Osteocyte (in vitro differentiated cells): ENCODE data around the gene KIF16B. TPM values are rescaled to one million over a fixed set of nuclear protein-coding genes. Genes with fewer than 3 reads are reported as not detected.
A peak's percentile ranks its signal among the peaks of the same experiment; 100 is the strongest.
"Not testable (repeated sequence)": the region's sequence is repeated elsewhere in the genome, so short reads cannot be mapped to it uniquely, and the experiment has no call there.

Experiments used
- DNase-seq: peaks from one replicate; pipeline ENCODE4 v3.0.0; 2021; ENCODE audit warnings: mixed read lengths; ENCODE audit not compliant: unreplicated experiment; ENCODE audit errors: extremely low spot score
- H3K27ac Mint-ChIP-seq: one replicate; pipeline ENCODE4 v1.8.0; 2021; ENCODE audit warnings: mild to moderate bottlenecking, mixed read lengths; ENCODE audit not compliant: unreplicated experiment
- H3K27me3 Mint-ChIP-seq: one replicate; pipeline ENCODE4 v1.8.0; 2021; ENCODE audit warnings: mixed read lengths; ENCODE audit not compliant: unreplicated experiment
- H3K36me3 Mint-ChIP-seq: one replicate; pipeline ENCODE4 v1.8.0; 2021; ENCODE audit warnings: mixed read lengths; ENCODE audit not compliant: unreplicated experiment
- H3K4me1 Mint-ChIP-seq: one replicate; pipeline ENCODE4 v1.8.0; 2021; ENCODE audit warnings: mixed read lengths; ENCODE audit not compliant: unreplicated experiment
- H3K4me3 Mint-ChIP-seq: one replicate; pipeline ENCODE4 v1.8.0; 2021; ENCODE audit warnings: mild to moderate bottlenecking, moderate library complexity, mixed read lengths; ENCODE audit not compliant: unreplicated experiment
- H3K9me3 Mint-ChIP-seq: one replicate; pipeline ENCODE4 v1.8.0; 2021; ENCODE audit warnings: mixed read lengths; ENCODE audit not compliant: unreplicated experiment
- CTCF ChIP-seq: fragments of 200-600 bp; sonication (generic); IDR thresholded peaks from 2 replicates; pipeline ENCODE4 v1.5.0; 2021; ENCODE audit warnings: antibody characterized with exemption, mild to moderate bottlenecking, moderate library complexity
- total RNA-seq: library from RNA; stranded (reverse); gene quantifications from 2 replicates; pipeline ENCODE4 v1.2.1, GENCODE V29; 2021

KIF16B gene
- total RNA-seq, 1 donor from 2014 or later = 10.2 TPM

GRCh38 chr20:16263582-16263981 lies 309.7 kb downstream of the KIF16B start:
- Mint-ChIP-seq H3K9me3 (peaks cover 20% of the 10 kb centered on the region), H3K36me3 (no peaks in the 10 kb centered on the region), H3K4me1 (no peaks in the 10 kb centered on the region), H3K27me3 (no peaks in the 10 kb centered on the region), H3K27ac (no peak overlapping the region), H3K4me3 (no peak overlapping the region)
- DNase-seq = peak; percentile 68
- TF ChIP-seq CTCF = no peak

GRCh38 chr20:16262594-16262993 lies 310.7 kb downstream of the KIF16B start:
- no peak for TF ChIP-seq CTCF
- no peak for DNase-seq
- H3K36me3 Mint-ChIP-seq = no peaks in the 10 kb centered on the region
- H3K4me3 Mint-ChIP-seq = no peak overlapping the region
- no peak overlapping the region for H3K27ac Mint-ChIP-seq
- peaks cover 20% of the 10 kb centered on the region for H3K9me3 Mint-ChIP-seq
- H3K27me3 Mint-ChIP-seq = no peaks in the 10 kb centered on the region
- no peaks in the 10 kb centered on the region for H3K4me1 Mint-ChIP-seq

- H3K4me3 Mint-ChIP-seq = no peak overlapping the region
- no peak for DNase-seq
- H3K9me3 Mint-ChIP-seq = peaks cover 15% of the 10 kb centered on the region
- no peaks in the 10 kb centered on the region for H3K4me1 Mint-ChIP-seq
- TF ChIP-seq CTCF = no peak
- no peaks in the 10 kb centered on the region for H3K27me3 Mint-ChIP-seq
- H3K27ac Mint-ChIP-seq = no peak overlapping the region
- no peaks in the 10 kb centered on the region for H3K36me3 Mint-ChIP-seq
Observed at GRCh38 chr20:16261733-16262273, 311.4 kb downstream of the KIF16B start.

GRCh38 chr20:16260911-16261310 lies 312.3 kb downstream of the KIF16B start:
- no peak overlapping the region for H3K27ac Mint-ChIP-seq
- H3K4me1 Mint-ChIP-seq = no peaks in the 10 kb centered on the region
- no peak for TF ChIP-seq CTCF
- H3K36me3 Mint-ChIP-seq = no peaks in the 10 kb centered on the region
- H3K4me3 Mint-ChIP-seq = no peak overlapping the region
- DNase-seq = no peak
- H3K9me3 Mint-ChIP-seq = peaks cover 6% of the 10 kb centered on the region
- H3K27me3 Mint-ChIP-seq = no peaks in the 10 kb centered on the region

- H3K4me3 Mint-ChIP-seq, DNase-seq, H3K27me3 Mint-ChIP-seq, H3K36me3 Mint-ChIP-seq, H3K9me3 Mint-ChIP-seq, H3K4me1 Mint-ChIP-seq, H3K27ac Mint-ChIP-seq: not testable (repeated sequence)
Observed at GRCh38 chr20:16260133-16260532, 313.1 kb downstream of the KIF16B start.

GRCh38 chr20:16258766-16259165 lies 314.5 kb downstream of the KIF16B start:
- DNase-seq = no peak
- Mint-ChIP-seq H3K4me3 (no peak overlapping the region), H3K9me3 (no peaks in the 10 kb centered on the region), H3K27ac (no peak overlapping the region), H3K36me3 (no peaks in the 10 kb centered on the region), H3K4me1 (no peaks in the 10 kb centered on the region), H3K27me3 (no peaks in the 10 kb centered on the region)
- no peak for TF ChIP-seq CTCF
